Hepatocyte (in vitro differentiated cells): ENCODE results near the gene GTF2B.
A peak's percentile ranks its signal among the peaks of the same experiment; 100 is the strongest.

Experiments used
- CTCF ChIP-seq: fragments of 200-600 bp; sonication (generic); IDR thresholded peaks from 2 replicates; pipeline ENCODE4 v1.5.1; 2016; ENCODE audit warnings: antibody characterized with exemption, mild to moderate bottlenecking; ENCODE audit not compliant: poor library complexity
- EZH2 ChIP-seq: fragments of 200-600 bp; sonication (generic); IDR thresholded peaks from 2 replicates; pipeline ENCODE4 v1.6.1; 2016; ENCODE audit warnings: antibody characterized with exemption, mild to moderate bottlenecking, borderline replicate concordance
- EZH2phosphoT487 ChIP-seq: fragments of 200-600 bp; sonication (generic); IDR thresholded peaks from one replicate; pipeline ENCODE4 v1.6.1; 2018; ENCODE audit warnings: antibody characterized with exemption, mild to moderate bottlenecking, low read depth, moderate library complexity; ENCODE audit not compliant: unreplicated experiment, severe bottlenecking

GRCh38 chr1:88877382-88877825 is 14.0 kb downstream of the GTF2B start:
- TF ChIP-seq CTCF (peak; percentile 71), EZH2 (no peak), EZH2phosphoT487 (no peak)
